ENCODE data around the gene TADA2A. TPM values are rescaled to one million over a fixed set of nuclear protein-coding genes. Genes with fewer than 3 reads are reported as not detected.

Gene TADA2A
- total RNA-seq, 1 experiment from 2014 or later = 25.2 TPM

DNA sequence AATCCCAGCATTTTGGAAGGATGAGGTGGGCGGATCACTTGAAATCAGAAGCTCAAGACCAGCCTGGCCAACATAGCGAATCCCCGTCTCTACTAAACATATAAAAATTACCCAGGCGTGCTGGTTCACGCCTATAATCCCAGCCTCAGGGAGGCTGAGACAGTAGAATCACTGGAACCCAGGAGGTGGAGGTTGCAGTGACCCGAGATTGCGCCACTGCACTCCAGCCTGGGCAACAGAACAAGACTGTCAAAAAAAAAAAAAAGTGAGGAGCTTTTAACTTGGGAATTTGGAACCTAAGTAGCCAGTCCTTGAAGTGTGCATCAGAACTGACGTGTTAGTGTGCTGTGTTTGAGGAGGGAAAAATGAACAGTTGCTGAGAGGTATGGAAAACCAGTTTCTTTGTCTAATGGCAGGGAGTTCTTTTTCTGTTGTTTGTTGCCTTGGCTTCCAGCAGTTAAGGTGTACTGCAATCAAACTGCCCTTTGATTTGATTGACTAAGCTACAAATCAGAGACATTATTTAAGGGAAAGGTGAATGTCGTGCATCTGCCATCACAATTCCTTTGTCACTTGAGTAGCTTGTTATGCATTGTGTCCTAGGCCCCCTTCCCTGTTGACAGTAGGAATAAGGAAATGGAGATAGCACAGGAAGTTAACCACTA is 74.4 kb downstream of the TADA2A start:
- CTCF ChIA-PET = no interaction called here
- no peaks in the 10 kb centered on the region for H3K9me3 ChIP-seq (ENCODE audit: insufficient read depth, low read depth)
- TF ChIP-seq, protein P1, sequence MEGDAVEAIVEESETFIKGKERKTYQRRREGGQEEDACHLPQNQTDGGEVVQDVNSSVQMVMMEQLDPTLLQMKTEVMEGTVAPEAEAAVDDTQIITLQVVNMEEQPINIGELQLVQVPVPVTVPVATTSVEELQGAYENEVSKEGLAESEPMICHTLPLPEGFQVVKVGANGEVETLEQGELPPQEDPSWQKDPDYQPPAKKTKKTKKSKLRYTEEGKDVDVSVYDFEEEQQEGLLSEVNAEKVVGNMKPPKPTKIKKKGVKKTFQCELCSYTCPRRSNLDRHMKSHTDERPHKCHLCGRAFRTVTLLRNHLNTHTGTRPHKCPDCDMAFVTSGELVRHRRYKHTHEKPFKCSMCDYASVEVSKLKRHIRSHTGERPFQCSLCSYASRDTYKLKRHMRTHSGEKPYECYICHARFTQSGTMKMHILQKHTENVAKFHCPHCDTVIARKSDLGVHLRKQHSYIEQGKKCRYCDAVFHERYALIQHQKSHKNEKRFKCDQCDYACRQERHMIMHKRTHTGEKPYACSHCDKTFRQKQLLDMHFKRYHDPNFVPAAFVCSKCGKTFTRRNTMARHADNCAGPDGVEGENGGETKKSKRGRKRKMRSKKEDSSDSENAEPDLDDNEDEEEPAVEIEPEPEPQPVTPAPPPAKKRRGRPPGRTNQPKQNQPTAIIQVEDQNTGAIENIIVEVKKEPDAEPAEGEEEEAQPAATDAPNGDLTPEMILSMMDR (conservative IDR thresholded peaks at IDR 0.05) = no peak
- no peak for TF ChIP-seq EZH2 (IDR thresholded peaks at IDR 0.05; ENCODE audit: low read depth)
- H2AFZ ChIP-seq = no peak overlapping the region
- H3K4me2 ChIP-seq = no peak overlapping the region
- H3K27ac ChIP-seq = no peak overlapping the region
- intact Hi-C loops (cut with micrococcal nuclease; ENCODE audit: unreplicated experiment) = no loop called here
- peaks cover 41% of the 10 kb centered on the region for H3K4me1 ChIP-seq (replicated peaks; ENCODE audit: insufficient read depth)
- POLR2A ChIA-PET (ENCODE audit: unreplicated experiment) = no interaction called here
- no peaks in the 10 kb centered on the region for H3K9me2 ChIP-seq (ENCODE audit: insufficient read depth)
- no peak overlapping the region for H3K4me3 ChIP-seq
- H3K27me3 ChIP-seq (ENCODE audit: insufficient read depth, low read depth) = no peaks in the 10 kb centered on the region
- H4K20me1 ChIP-seq (ENCODE audit: insufficient read depth) = no peaks in the 10 kb centered on the region
- peaks cover 38% of the 10 kb centered on the region for H3F3A ChIP-seq (ENCODE audit: insufficient read depth, low read depth)
- peaks cover 7% of the 10 kb centered on the region; the same call in 1 of the 2 replicates for H3K36me3 ChIP-seq (ENCODE audit: low read depth)
- BruUV-seq (replicated peaks) = no TSS peak
- H3K79me2 ChIP-seq (ENCODE audit: low read depth) = no peaks in the 10 kb centered on the region
- no peak for DNase-seq

DNA sequence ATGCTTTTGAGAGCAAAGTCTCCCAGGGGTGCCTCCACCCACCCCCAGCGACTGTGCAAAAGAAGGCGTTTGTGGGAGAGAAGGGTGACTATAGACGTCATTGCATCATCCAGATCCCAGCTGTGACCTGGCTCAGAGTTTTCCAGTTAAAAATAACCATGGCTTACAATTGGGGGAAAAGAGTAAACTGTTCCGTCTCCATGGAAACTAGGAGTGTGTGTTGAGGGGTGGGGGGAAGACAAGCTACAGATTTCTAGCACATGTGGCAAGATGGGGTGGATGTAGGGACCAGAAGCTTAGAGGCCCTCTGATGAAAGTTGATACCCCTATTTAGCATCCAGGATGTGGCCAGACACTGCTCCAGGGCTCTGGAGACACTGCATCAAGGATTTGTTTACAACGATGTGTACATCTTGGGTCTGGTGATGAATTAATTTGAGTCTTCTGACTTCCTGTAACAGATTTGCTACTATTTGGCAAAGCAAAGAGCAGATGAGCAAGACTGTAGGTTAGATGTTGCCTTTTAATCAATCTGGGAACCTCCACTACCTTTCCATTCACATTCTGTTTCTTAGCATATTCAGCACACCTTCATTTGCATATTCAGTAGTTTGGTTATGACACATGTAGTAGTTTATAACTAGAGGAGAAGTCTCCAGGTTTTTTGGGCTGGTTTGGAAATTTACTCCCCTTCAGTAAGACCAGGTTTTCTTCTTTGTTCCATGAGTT is 76.8 kb downstream of the TADA2A start:
- H3K9me3 ChIP-seq (ENCODE audit: insufficient read depth, low read depth) = no peaks in the 10 kb centered on the region
- H3K4me3 ChIP-seq = no peak overlapping the region
- H3K27ac ChIP-seq = peak overlapping the region; percentile 13
- H3F3A ChIP-seq (ENCODE audit: insufficient read depth, low read depth) = peaks cover 32% of the 10 kb centered on the region
- H3K9me2 ChIP-seq (ENCODE audit: insufficient read depth) = no peaks in the 10 kb centered on the region
- H3K27me3 ChIP-seq (ENCODE audit: insufficient read depth, low read depth) = no peaks in the 10 kb centered on the region
- DNase-seq = peak in 1 of 2 experiments; percentile 35
- no peaks in the 10 kb centered on the region for H3K79me2 ChIP-seq (ENCODE audit: low read depth)
- ChIA-PET CTCF (no interaction called here), POLR2A (ENCODE audit: unreplicated experiment) (interaction anchor here (0.7 kb wide), 1 partner anchor 61 kb away, joined by 5 read pairs; no protein-coding TSS in a partner anchor)
- no TSS peak for BruUV-seq (replicated peaks)
- TF ChIP-seq EZH2 (IDR thresholded peaks at IDR 0.05; ENCODE audit: low read depth) = no peak
- TF ChIP-seq, protein P1 (conservative IDR thresholded peaks at IDR 0.05) = no peak
- peak overlapping the region; percentile 14; the same call in 1 of the 2 replicates for H3K4me2 ChIP-seq
- H3K36me3 ChIP-seq (ENCODE audit: low read depth) = peaks cover 6% of the 10 kb centered on the region; the same call in 1 of the 2 replicates
- no peak overlapping the region for H2AFZ ChIP-seq
- intact Hi-C loops (cut with micrococcal nuclease; ENCODE audit: unreplicated experiment) = no loop called here
- no peaks in the 10 kb centered on the region for H4K20me1 ChIP-seq (ENCODE audit: insufficient read depth)
- H3K4me1 ChIP-seq (replicated peaks; ENCODE audit: insufficient read depth) = peaks cover 32% of the 10 kb centered on the region

DNA sequence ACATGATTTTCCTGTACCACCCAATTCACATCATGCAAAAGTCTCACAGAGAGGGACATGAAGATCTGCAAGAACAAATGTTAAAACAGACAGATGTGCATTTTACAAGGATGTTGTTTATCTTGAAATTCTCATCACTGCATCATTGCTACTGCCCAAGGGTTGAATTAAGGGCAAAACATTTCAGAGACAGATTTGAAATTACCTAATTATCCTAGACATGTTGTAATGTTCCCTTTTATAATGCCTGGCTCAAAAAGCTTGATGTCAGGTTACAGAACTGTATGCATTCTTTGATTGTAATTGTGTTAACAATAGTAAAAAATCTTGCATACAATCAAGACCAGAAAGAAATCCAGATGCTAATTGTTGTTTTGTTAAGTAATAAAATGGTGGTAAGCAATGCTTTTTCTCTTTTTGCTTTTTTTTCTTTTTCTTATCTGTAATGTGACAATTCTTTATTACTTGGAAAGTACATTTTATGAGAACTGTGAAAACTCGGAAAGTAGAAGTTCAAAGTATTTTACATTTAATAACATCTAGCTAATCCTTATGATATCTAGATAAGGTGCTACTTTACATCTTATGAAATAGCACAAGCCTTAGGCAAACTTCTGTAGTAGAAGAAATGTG is 79.4 kb downstream of the TADA2A start:
- ChIA-PET POLR2A (ENCODE audit: unreplicated experiment) (no interaction called here), CTCF (no interaction called here)
- BruUV-seq (replicated peaks) = no TSS peak
- H3K4me3 ChIP-seq = no peak overlapping the region
- no peak overlapping the region for H2AFZ ChIP-seq
- H3K27me3 ChIP-seq (ENCODE audit: insufficient read depth, low read depth) = no peaks in the 10 kb centered on the region
- no peaks in the 10 kb centered on the region for H3K36me3 ChIP-seq (ENCODE audit: low read depth)
- peaks cover 7% of the 10 kb centered on the region; the same call in 1 of the 2 replicates for H4K20me1 ChIP-seq (ENCODE audit: insufficient read depth)
- H3K4me2 ChIP-seq = no peak overlapping the region
- H3K79me2 ChIP-seq (ENCODE audit: low read depth) = peaks cover 9% of the 10 kb centered on the region
- H3K27ac ChIP-seq = no peak overlapping the region
- no peak for TF ChIP-seq EZH2 (IDR thresholded peaks at IDR 0.05; ENCODE audit: low read depth)
- TF ChIP-seq, protein P1 (conservative IDR thresholded peaks at IDR 0.05) = no peak
- H3K4me1 ChIP-seq (replicated peaks; ENCODE audit: insufficient read depth) = peaks cover 36% of the 10 kb centered on the region
- no peaks in the 10 kb centered on the region for H3K9me3 ChIP-seq (ENCODE audit: insufficient read depth, low read depth)
- intact Hi-C loops (cut with micrococcal nuclease; ENCODE audit: unreplicated experiment) = no loop called here
- DNase-seq = no peak
- no peaks in the 10 kb centered on the region for H3K9me2 ChIP-seq (ENCODE audit: insufficient read depth)
- H3F3A ChIP-seq (ENCODE audit: insufficient read depth, low read depth) = peaks cover 47% of the 10 kb centered on the region

All from PC-9 (cell line).